Activated CD8-positive, alpha-beta memory T cell treated with anti-CD3 and anti-CD28 coated beads for 36 hours (primary cell): ENCODE results near the gene CSTPP1. TPM values are rescaled to one million over a fixed set of nuclear protein-coding genes. Genes with fewer than 3 reads are reported as not detected.
"Not testable (repeated sequence)": the region's sequence is repeated elsewhere in the genome, so short reads cannot be mapped to it uniquely, and the experiment has no call there.

ENCODE experiments used
- CTCF ChIA-PET: fragments of 350-600 bp; sonication (Branson Sonifier 250); formaldehyde crosslinking; loops from one replicate; lab custom pipeline; 2021; ENCODE audit warnings: antibody characterized with exemption; lab: Charles Lee
- POLR2A ChIA-PET: fragments of 350-600 bp; sonication (Branson Sonifier 250); formaldehyde crosslinking; loops from one replicate; lab custom pipeline; 2021; ENCODE audit warnings: antibody characterized with exemption; lab: Charles Lee
- total RNA-seq, 2 experiments: library from RNA; stranded (reverse); gene quantifications; one replicate each; pipeline ENCODE4 v1.2.3, GENCODE V29; 2021

CSTPP1 gene
- total RNA-seq, 2 experiments from 2014 or later = 15.7 to 16.0 TPM

- ChIA-PET POLR2A (interaction anchor here (0.5 to 1.4 kb wide), 5 partner anchors 27 to 534 kb away, joined by 3 to 9 read pairs (median 5); partner anchors contain the start of gene DDB2), CTCF (interaction anchor here (0.8 to 6.8 kb wide), 6 partner anchors 9 to 72 kb away, joined by 3 to 30 read pairs (median 4); partner anchors contain the start of genes ACP2 and ARFGAP2)
Observed at GRCh38 chr11:47186700-47187695, 250.4 kb downstream of the CSTPP1 start.

- CTCF ChIA-PET = interaction anchor here (0.8 to 6.8 kb wide), 4 partner anchors 10 to 17 kb away, joined by 3 to 30 read pairs (median 4); partner anchors contain the start of gene ARFGAP2
- POLR2A ChIA-PET = no interaction called here
Observed at GRCh38 chr11:47187723-47188122, 251.2 kb downstream of the CSTPP1 start.

DNA sequence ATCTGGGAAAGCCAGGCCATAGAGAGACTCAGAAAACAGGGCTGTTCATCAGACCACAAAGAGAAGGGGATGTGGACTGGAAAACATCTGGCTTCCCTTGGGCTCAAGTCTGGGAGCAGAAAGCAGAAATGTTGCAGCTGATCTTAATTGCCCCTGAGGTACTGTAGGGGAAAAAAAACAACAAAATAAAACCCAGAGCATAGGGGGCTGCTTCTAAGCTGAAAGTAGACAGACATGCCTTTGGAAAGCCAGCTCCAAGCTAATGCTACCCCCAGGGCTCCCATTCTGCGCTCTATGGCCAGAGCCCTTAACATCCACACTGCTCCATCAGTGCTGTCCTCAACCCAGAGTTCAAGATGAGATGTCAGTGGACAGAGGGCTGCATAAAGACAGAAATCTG is 251.7 kb downstream of the CSTPP1 start:
- ChIA-PET CTCF (interaction anchor here (1.1 to 6.8 kb wide), 2 partner anchors 10 to 17 kb away, joined by 3 to 30 read pairs; partner anchors contain the start of gene ARFGAP2), POLR2A (no interaction called here)

- CTCF ChIA-PET = interaction anchor here (6.8 kb wide), 1 partner anchor 11 kb away, joined by 30 read pairs; the partner anchor contains the start of gene ARFGAP2
- POLR2A ChIA-PET = no interaction called here
Observed at GRCh38 chr11:47189100-47189834, 252.7 kb downstream of the CSTPP1 start.

DNA sequence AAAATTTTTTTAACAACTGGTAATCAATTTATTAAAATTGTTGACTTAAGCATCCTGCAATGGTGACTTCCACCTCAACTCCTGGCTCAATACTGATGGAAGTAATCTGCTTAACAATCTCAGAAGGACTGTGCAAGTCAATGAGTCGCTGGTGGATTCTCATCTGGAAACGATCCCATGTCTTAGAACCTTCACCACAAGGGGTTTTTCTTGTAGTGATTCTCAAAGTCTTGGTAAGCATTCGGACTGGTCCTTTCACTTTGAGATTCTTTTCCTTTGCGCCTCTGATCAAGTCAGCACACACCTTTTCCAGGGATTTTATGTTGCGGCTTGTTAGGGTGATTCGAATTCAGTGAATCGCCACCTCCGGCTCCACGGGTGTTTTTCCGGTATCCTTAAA is 254.6 kb downstream of the CSTPP1 start:
- POLR2A ChIA-PET = not testable (repeated sequence)
- CTCF ChIA-PET = interaction anchor here (0.7 to 6.8 kb wide), 2 partner anchors 13 to 94 kb away, joined by 4 to 30 read pairs; partner anchors contain the start of gene ARFGAP2

- CTCF ChIA-PET = interaction anchor here (0.5 to 6.8 kb wide), 4 partner anchors 9 to 300 kb away, joined by 3 to 30 read pairs (median 4); partner anchors contain the start of gene ARFGAP2
- POLR2A ChIA-PET = interaction anchor here (0.6 kb wide), 1 partner anchor 108 kb away, joined by 4 read pairs; no protein-coding TSS in a partner anchor
Observed at GRCh38 chr11:47192111-47192510, 255.6 kb downstream of the CSTPP1 start.

- CTCF ChIA-PET = not testable (repeated sequence)
Observed at GRCh38 chr11:47198161-47198560, 261.6 kb downstream of the CSTPP1 start.

DNA sequence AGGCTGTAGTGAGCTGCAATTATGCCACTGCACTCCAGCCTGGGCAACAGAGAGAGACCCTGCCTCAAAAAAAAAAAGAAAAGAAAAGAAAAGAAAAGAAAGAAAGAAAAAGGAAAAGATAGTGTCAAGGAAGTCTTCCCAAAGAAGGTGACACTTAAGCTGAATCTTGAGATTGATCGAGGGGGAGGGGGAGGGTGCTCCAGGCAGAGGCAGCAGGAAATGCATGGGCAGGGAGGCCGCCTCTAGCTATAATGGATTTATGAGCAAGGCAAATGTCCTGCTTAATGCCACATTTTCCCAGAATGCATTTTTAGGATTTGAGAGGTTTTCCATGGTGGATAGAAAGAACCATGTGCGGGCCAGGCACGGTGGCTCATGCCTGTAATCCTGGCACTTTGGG is 264.5 kb downstream of the CSTPP1 start:
- ChIA-PET CTCF (interaction anchor here (0.6 kb wide), 1 partner anchor 681 kb away, joined by 4 read pairs; no protein-coding TSS in a partner anchor), POLR2A (interaction anchor here (0.6 kb wide), 1 partner anchor 502 kb away, joined by 3 read pairs; no protein-coding TSS in a partner anchor)

More at GRCh38 chr11:47198161-47198560, 261.6 kb downstream of the CSTPP1 start:
- POLR2A ChIA-PET = not testable (repeated sequence)

DNA sequence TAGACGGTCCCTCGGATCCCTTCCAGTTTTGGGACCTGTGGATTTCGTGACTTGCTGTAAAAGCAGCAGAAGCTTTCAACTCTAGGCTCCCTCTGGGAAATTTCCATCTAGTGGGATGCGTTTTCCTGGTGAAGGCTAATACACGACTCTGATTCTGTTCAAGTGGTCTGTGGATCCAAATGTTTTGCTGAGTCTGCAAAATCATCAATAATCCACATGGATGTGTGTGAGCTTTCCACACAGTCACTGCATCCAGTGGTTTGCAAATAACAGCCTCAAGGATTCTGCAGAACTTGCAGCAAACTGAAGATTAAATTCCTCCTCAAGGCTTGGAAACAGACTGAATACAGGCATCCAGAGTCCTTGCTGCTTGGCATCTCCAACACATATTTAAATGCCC is 266.0 kb downstream of the CSTPP1 start:
- POLR2A ChIA-PET = no interaction called here
- CTCF ChIA-PET = no interaction called here

DNA sequence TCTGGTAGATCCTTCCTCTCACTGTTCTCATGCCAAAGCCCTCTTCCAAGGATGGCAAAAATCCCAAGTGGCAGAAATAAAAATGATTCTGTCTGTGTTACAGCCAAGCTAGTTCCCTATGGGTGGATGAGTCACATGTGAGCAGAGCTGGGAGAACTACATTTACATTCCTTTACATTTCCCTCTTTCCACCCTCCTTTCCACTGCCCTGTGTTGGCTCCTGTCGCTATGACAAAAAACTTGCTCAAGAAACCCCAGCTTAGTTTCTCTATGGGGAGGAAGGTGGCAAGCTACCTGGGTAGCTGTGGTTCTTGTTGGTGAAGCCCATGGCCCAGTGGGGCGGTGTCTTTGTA is 268.1 kb downstream of the CSTPP1 start:
- CTCF ChIA-PET = interaction anchor here (1.2 kb wide), 1 partner anchor 17 kb away, joined by 3 read pairs; no protein-coding TSS in a partner anchor
- POLR2A ChIA-PET = interaction anchor here (0.7 kb wide), 1 partner anchor 16 kb away, joined by 3 read pairs; no protein-coding TSS in a partner anchor

DNA sequence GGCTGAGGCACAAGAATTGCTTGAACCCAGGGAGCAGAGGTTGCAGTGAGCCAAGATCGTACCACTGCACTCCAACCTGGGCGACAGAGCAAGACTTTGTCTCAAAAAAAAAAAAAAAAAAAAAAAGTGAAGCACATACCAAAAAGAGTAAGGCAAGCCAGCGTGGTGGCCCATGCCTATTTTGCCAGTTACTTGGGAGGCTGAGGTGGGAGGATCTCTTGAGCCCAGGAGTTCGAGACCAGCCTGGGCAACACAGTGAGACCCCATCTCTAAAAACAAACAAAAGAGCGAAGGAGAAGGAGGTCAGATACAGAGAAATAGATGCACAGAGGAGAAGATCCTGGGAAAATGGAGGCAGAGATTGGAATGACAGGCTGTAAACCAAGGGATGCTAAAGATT is 270.0 kb downstream of the CSTPP1 start:
- POLR2A ChIA-PET, CTCF ChIA-PET: not testable (repeated sequence)

DNA sequence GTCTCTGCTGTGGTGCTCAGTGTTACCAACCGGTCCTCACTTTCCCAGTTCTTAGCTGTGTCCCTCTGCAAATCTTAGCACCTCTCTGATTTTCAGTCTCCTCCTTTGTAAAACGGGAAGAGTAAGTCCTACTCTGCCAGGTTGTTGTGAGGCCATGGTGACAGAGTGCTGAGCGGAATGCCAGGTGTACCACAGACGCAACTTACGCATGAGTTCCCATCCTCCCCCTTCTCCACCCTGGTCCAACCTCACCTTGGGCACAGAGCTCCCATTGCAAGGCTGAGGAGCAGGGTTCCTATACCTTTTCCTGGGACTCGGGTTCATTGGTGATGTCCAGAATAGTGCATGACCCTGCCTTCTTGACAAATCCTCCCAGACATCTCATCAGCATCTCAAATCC is 270.9 kb downstream of the CSTPP1 start:
- ChIA-PET CTCF (interaction anchor here (0.7 kb wide), 1 partner anchor 144 kb away, joined by 3 read pairs; no protein-coding TSS in a partner anchor), POLR2A (no interaction called here)

DNA sequence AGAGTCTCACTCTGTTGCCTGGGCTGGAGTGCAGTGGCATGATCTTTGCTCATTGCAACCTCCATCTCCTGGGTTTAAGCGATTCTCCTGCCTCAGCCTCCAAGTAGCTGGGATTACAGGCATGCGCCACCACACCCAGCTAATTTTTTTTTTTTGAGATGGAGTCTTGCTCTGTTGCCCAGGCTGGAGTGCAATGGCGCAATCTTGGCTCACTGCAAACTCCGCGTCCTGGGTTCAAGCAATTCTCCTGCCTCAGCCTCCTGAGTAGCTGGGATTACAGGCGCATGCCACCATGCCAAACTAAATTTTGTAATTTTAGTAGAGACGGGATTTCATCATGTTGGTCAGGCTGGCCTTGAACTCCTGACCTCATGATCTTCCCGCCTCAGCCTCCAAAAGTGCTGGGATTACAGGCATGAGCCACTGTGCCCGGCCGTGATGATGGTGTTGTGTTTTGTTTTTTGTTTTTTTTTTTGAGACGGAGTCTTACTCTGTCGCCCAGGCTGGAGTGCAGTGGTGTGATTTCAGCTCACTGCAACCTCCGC is 271.5 kb downstream of the CSTPP1 start:
- POLR2A ChIA-PET = interaction anchor here (0.7 kb wide), 1 partner anchor 25 kb away, joined by 3 read pairs; no protein-coding TSS in a partner anchor
- CTCF ChIA-PET = interaction anchor here (0.6 to 1.2 kb wide), 3 partner anchors 30 to 155 kb away, joined by 3 read pairs; no protein-coding TSS in a partner anchor

DNA sequence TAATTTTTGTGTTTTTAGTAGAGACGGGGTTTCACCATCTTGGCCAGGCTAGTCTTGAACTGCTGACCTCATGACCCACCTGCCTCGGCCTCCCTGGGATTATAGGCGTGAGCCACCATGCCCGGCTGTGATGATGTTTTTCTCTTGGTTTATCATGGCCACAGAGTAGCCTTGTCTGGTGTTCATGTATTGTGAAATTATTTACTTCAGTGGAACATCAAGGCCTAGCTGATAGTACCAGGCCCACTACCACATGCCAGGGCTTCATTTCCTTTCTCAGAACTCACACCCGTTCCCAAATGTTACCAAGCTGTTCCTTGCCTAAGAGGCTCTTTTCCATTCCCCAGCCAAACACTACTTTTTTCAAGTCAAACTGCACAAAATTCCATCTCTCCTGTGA is 272.1 kb downstream of the CSTPP1 start:
- POLR2A ChIA-PET = no interaction called here
- CTCF ChIA-PET = interaction anchor here (0.6 to 1.2 kb wide), 3 partner anchors 31 to 154 kb away, joined by 3 read pairs; no protein-coding TSS in a partner anchor

Other genes with a start within 250 kb of the CSTPP1 start
- 10 to 100 TPM; 52.9 to 54.4 TPM for gene ARHGAP1, start 236.1 kb upstream of the CSTPP1 start, total RNA-seq
- gene ZNF408, start 235.7 kb upstream of the CSTPP1 start, total RNA-seq = 10 to 100 TPM; 11.4 to 12.0 TPM
- not detected for gene F2, start 217.5 kb upstream of the CSTPP1 start, total RNA-seq
- gene CKAP5, start 90.5 kb upstream of the CSTPP1 start, total RNA-seq = 100 to 1,000 TPM; 130 to 133 TPM
- gene LRP4, start 18.2 kb upstream of the CSTPP1 start, total RNA-seq = under 1 TPM; 0.19 to 0.38 TPM
- 10 to 100 TPM; 88.7 to 93.5 TPM for gene ARFGAP2, start 240.1 kb downstream of the CSTPP1 start, total RNA-seq
- gene PACSIN3, start 249.7 kb downstream of the CSTPP1 start, total RNA-seq = 1 to 10 TPM; 7.9 to 9.9 TPM